A673 (cell line): Measurements from ENCODE around the gene TBCD. TPM values are rescaled to one million over a fixed set of nuclear protein-coding genes. Genes with fewer than 3 reads are reported as not detected.

ENCODE experiments used
- BruUV-seq: library from RNA; stranded (reverse); fragments of 400-500 nt; replicated peaks from 2 replicates; lab custom pipeline; 2021; lab: Mats Ljungman, UMichigan
- CTCF ChIA-PET: fragments of 300-600 bp; sonication (Branson Sonifier 250); formaldehyde crosslinking; loops from one replicate; lab custom pipeline; 2022; ENCODE audit warnings: antibody characterized with exemption; lab: Charles Lee
- POLR2A ChIA-PET: fragments of 300-600 bp; sonication (Branson Sonifier 250); formaldehyde crosslinking; loops from one replicate; lab custom pipeline; 2022; ENCODE audit warnings: antibody characterized with exemption; ENCODE audit not compliant: low non-redundant PET; lab: Charles Lee
- DNase-seq: peaks from one replicate; pipeline ENCODE4 v3.0.0-alpha.2; 2015; ENCODE audit warnings: low spot score
- H3K27ac ChIP-seq: fragments of 200-600 bp; sonication (generic); 2 replicates; pipeline ENCODE4 v1.5.1; 2016; ENCODE audit warnings: mixed run types, low read depth, mild to moderate bottlenecking, mixed read lengths, antibody characterized with exemption, low read length; ENCODE audit not compliant: poor library complexity, severe bottlenecking
- H3K27me3 ChIP-seq: fragments of 200-600 bp; sonication (generic); replicated peaks from 2 replicates; pipeline ENCODE4 v1.6.1; 2017; ENCODE audit warnings: mixed run types, low read depth, mild to moderate bottlenecking, mixed read lengths, antibody characterized with exemption, low read length; ENCODE audit not compliant: insufficient read depth, poor library complexity
- H3K36me3 ChIP-seq: fragments of 200-600 bp; sonication (generic); 2 replicates; pipeline ENCODE4 v1.6.1; 2016; ENCODE audit warnings: mixed run types, mild to moderate bottlenecking, mixed read lengths, antibody characterized with exemption, low read length; ENCODE audit not compliant: insufficient read depth, poor library complexity, severe bottlenecking
- H3K4me1 ChIP-seq: fragments of 200-600 bp; sonication (generic); 2 replicates; pipeline ENCODE4 v1.6.1; 2017; ENCODE audit warnings: mixed run types, mild to moderate bottlenecking, mixed read lengths, antibody characterized with exemption, low read length; ENCODE audit not compliant: insufficient read depth, poor library complexity, severe bottlenecking
- H3K4me3 ChIP-seq: fragments of 200-600 bp; sonication (generic); 2 replicates; pipeline ENCODE4 v1.5.1; 2016; ENCODE audit warnings: low read depth, mixed run types, mild to moderate bottlenecking, mixed read lengths, low read length; ENCODE audit not compliant: poor library complexity, severe bottlenecking
- H3K9me3 ChIP-seq: fragments of 200-600 bp; sonication (generic); 2 replicates; pipeline ENCODE4 v1.6.1; 2016; ENCODE audit warnings: mixed run types, low read depth, mild to moderate bottlenecking, mixed read lengths, antibody characterized with exemption, low read length; ENCODE audit not compliant: poor library complexity, severe bottlenecking
- EZH2 ChIP-seq: fragments of 200-600 bp; sonication (generic); IDR thresholded peaks from 2 replicates; pipeline ENCODE4 v1.6.1; 2017; ENCODE audit warnings: borderline replicate concordance, low read depth, mild to moderate bottlenecking, mixed read lengths, antibody characterized with exemption, low read length; ENCODE audit not compliant: poor library complexity, severe bottlenecking
- intact Hi-C: fragments of 100-400 bp; cut with micrococcal nuclease; formaldehyde crosslinking; loops from one replicate; pipeline ENCODE4 v1.10.0; 2022; ENCODE audit not compliant: unreplicated experiment
- total RNA-seq: library from RNA; stranded (reverse); gene quantifications from 2 replicates; pipeline ENCODE4 v1.2.3, GENCODE V29; 2021
- TF ChIP-seq, protein P1 (sequence below): fragments of 300-800, 200-600 bp; sonication (generic); conservative IDR thresholded peaks from 2 replicates; pipeline ENCODE4 v1.5.1; 2017; ENCODE audit warnings: low read depth, mild to moderate bottlenecking, antibody characterized with exemption, low read length, moderate library complexity, mixed read lengths

The TBCD gene
- total RNA-seq, 1 experiment from 2014 or later = 113 TPM

DNA sequence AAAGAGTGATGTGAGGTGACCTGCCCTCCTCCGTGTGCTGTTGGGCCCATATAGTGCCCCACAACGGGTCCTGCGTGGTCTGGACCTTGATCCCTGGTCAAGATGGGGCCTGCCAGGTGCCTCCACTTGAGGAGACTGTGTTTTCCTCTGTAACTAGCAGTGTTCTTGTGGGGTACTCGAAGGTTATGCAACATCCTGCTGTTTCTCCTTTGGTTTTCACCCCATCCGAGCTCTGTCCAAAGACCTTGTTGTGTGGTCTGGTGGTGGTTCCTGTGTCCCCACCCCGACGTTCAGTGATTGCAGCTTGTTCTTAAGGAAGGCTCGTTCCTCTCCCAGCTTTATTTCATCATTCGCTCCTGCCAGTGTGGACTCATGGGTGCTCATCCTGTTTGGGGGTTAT is 126.7 kb downstream of the TBCD start:
- no TSS peak for BruUV-seq
- no peaks in the 10 kb centered on the region for H3K36me3 ChIP-seq
- H3K4me3 ChIP-seq = no peak overlapping the region
- H3K27ac ChIP-seq = no peak overlapping the region
- H3K9me3 ChIP-seq = no peaks in the 10 kb centered on the region
- H3K27me3 ChIP-seq = no peaks in the 10 kb centered on the region
- intact Hi-C loops = no loop called here
- no peaks in the 10 kb centered on the region for H3K4me1 ChIP-seq
- ChIA-PET POLR2A (no interaction called here), CTCF (interaction anchor here (0.6 kb wide), 1 partner anchor 99 kb away, joined by 5 read pairs; no protein-coding TSS in a partner anchor)
- TF ChIP-seq EZH2 = no peak
- TF ChIP-seq, protein P1, sequence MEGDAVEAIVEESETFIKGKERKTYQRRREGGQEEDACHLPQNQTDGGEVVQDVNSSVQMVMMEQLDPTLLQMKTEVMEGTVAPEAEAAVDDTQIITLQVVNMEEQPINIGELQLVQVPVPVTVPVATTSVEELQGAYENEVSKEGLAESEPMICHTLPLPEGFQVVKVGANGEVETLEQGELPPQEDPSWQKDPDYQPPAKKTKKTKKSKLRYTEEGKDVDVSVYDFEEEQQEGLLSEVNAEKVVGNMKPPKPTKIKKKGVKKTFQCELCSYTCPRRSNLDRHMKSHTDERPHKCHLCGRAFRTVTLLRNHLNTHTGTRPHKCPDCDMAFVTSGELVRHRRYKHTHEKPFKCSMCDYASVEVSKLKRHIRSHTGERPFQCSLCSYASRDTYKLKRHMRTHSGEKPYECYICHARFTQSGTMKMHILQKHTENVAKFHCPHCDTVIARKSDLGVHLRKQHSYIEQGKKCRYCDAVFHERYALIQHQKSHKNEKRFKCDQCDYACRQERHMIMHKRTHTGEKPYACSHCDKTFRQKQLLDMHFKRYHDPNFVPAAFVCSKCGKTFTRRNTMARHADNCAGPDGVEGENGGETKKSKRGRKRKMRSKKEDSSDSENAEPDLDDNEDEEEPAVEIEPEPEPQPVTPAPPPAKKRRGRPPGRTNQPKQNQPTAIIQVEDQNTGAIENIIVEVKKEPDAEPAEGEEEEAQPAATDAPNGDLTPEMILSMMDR = no peak
- no peak for DNase-seq

DNA sequence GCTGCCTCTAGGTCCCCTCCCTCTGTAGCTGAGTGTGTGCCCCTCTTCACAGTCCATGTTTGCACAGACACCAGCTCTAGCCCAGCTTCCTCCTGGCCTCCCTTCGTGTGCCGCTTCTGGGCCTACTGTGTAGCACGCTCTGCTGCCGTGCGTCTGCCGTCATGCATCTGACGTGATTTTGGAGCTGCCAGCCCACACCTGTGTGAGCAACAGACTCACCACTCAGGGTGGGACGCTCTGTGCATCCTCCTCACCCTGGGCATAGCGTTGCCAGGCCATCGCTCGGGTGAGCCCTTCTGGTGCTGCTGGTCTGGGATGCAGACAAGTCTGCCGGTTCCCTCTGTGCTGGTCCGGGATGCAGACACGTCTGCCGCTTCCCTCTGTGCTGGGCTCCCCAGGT is 127.4 kb downstream of the TBCD start:
- H3K27ac ChIP-seq = no peak overlapping the region
- CTCF ChIA-PET = no interaction called here
- no peaks in the 10 kb centered on the region for H3K36me3 ChIP-seq
- POLR2A ChIA-PET = no interaction called here
- no peak for DNase-seq
- BruUV-seq = no TSS peak
- no peaks in the 10 kb centered on the region for H3K4me1 ChIP-seq
- H3K9me3 ChIP-seq = no peaks in the 10 kb centered on the region
- TF ChIP-seq, protein P1 = no peak
- TF ChIP-seq EZH2 = no peak
- H3K4me3 ChIP-seq = no peak overlapping the region
- intact Hi-C loops = no loop called here
- H3K27me3 ChIP-seq = no peaks in the 10 kb centered on the region

DNA sequence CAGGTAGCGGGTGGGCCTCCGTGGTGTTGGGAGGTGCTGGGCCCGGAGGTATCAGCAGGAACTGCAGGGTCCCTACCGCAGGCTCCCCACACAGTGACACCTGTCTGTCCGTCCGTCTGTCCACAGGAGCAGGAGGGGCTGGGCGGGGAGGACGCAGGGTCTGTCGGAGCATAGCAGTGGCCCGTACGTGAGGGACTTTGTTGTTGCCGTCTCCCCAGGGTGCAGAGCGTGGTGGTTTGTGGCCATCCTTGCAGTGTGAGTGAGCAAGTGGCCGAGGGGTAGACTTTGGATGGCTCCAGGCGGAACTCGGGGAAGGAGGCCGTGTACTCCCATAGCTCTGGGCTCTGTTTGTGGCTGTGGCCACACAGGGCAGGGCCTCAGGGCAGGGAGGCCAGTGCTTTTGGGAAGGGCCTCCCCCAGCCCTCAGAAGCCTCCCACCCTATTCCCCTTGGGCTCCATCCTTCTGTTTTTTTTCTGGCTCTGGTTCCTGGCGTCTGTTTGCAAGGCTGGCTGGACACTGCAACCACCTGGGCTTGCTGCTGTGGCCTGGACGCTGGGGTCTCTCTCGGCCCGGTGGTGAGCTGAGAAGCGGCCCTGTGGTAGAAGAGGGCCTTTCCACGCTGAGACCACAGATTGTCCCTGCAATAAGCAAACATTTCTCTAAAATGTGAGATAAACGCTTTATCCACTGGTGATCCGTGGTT is 128.9 kb downstream of the TBCD start:
- ChIA-PET CTCF (no interaction called here), POLR2A (no interaction called here)
- intact Hi-C loops = no loop called here
- Histone ChIP-seq H3K27ac (peak overlapping the region; percentile 30), H3K27me3 (no peaks in the 10 kb centered on the region), H3K36me3 (no peaks in the 10 kb centered on the region), H3K4me1 (peaks cover 3% of the 10 kb centered on the region), H3K9me3 (no peaks in the 10 kb centered on the region), H3K4me3 (no peak overlapping the region)
- no peak for DNase-seq
- TF ChIP-seq, protein P1 = no peak
- no peak for TF ChIP-seq EZH2
- no TSS peak for BruUV-seq
